SU-DHL-6 (cell line): ENCODE measurements around the gene ZBTB7B.

ENCODE experiments used
- H2AFZ ChIP-seq: fragments of 200-600 bp; sonication (generic); 2 replicates; pipeline ENCODE4 v1.6.1; 2014; ENCODE audit warnings: low read depth, mild to moderate bottlenecking, moderate library complexity, mixed read lengths, antibody characterized with exemption, low read length; ENCODE audit not compliant: severe bottlenecking
- H3F3A ChIP-seq: fragments of 200-600 bp; shearing (Covaris generic); 2 replicates; pipeline ENCODE4 v1.6.0; 2016; ENCODE audit warnings: antibody characterized with exemption, mild to moderate bottlenecking; ENCODE audit not compliant: insufficient read depth
- H3K27ac ChIP-seq: fragments of 200-600 bp; sonication (generic); 2 replicates; pipeline ENCODE4 v1.5.1; 2016; ENCODE audit warnings: low read depth, mild to moderate bottlenecking, low read length, moderate library complexity, mixed read lengths
- H3K27me3 ChIP-seq: fragments of 200-600 bp; sonication (generic), shearing (Covaris generic); 2 replicates; pipeline ENCODE4 v1.6.0; 2014; ENCODE audit warnings: mild to moderate bottlenecking, low read length
- H3K36me3 ChIP-seq: fragments of 200-600 bp; sonication (generic); 2 replicates; pipeline ENCODE4 v1.6.1; 2014; ENCODE audit warnings: mild to moderate bottlenecking, low read length, mixed read lengths
- H3K4me2 ChIP-seq: fragments of 300-600, 200-600 bp; shearing (Covaris generic), sonication (generic); 2 replicates; pipeline ENCODE4 v1.6.0; 2014; ENCODE audit warnings: low read length, low read depth, mild to moderate bottlenecking; ENCODE audit not compliant: poor library complexity, severe bottlenecking
- H3K4me3 ChIP-seq: fragments of 200-600 bp; sonication (generic); 2 replicates; pipeline ENCODE4 v1.5.1; 2014; ENCODE audit warnings: antibody characterized with exemption, low read length, mild to moderate bottlenecking, mixed read lengths; ENCODE audit not compliant: insufficient read depth, poor library complexity, severe bottlenecking
- H3K79me2 ChIP-seq: fragments of 200-600 bp; sonication (generic); 2 replicates; pipeline ENCODE4 v1.6.1; 2014; ENCODE audit warnings: mild to moderate bottlenecking, low read length, moderate library complexity; ENCODE audit not compliant: insufficient read depth
- H3K9ac ChIP-seq: fragments of 200-600 bp; sonication (generic); 2 replicates; pipeline ENCODE4 v1.7.0; 2014; ENCODE audit warnings: mild to moderate bottlenecking, low read length
- H3K9me2 ChIP-seq: fragments of 200-600 bp; sonication (generic); replicated peaks from 2 replicates; pipeline ENCODE4 v1.6.1; 2014; ENCODE audit warnings: low read length; ENCODE audit not compliant: insufficient read depth
- H3K9me3 ChIP-seq: fragments of 200-600 bp; sonication (generic); 2 replicates; pipeline ENCODE4 v1.6.1; 2014; ENCODE audit warnings: low read length, mixed read lengths; ENCODE audit not compliant: insufficient read depth
- H4K20me1 ChIP-seq: fragments of 200-600 bp; sonication (generic); 2 replicates; pipeline ENCODE4 v1.6.1; 2014; ENCODE audit warnings: low read depth, mild to moderate bottlenecking, antibody characterized with exemption, low read length, moderate library complexity, mixed read lengths
- EZH2phosphoT487 ChIP-seq: fragments of 200-600 bp; sonication (generic), shearing (Covaris generic); conservative IDR thresholded peaks from 2 replicates; pipeline ENCODE4 v1.6.1; 2018; ENCODE audit warnings: mild to moderate bottlenecking, antibody characterized with exemption, low read length, moderate library complexity, mixed read lengths
- TF ChIP-seq, protein P1 (sequence below): fragments of 200-600 bp; sonication (generic); IDR thresholded peaks from one replicate; pipeline ENCODE4 v1.5.1; 2017; ENCODE audit warnings: antibody characterized with exemption, mild to moderate bottlenecking, low read length, moderate library complexity; ENCODE audit not compliant: insufficient read depth, poor library complexity, severe bottlenecking

Gene ZBTB7B

DNA sequence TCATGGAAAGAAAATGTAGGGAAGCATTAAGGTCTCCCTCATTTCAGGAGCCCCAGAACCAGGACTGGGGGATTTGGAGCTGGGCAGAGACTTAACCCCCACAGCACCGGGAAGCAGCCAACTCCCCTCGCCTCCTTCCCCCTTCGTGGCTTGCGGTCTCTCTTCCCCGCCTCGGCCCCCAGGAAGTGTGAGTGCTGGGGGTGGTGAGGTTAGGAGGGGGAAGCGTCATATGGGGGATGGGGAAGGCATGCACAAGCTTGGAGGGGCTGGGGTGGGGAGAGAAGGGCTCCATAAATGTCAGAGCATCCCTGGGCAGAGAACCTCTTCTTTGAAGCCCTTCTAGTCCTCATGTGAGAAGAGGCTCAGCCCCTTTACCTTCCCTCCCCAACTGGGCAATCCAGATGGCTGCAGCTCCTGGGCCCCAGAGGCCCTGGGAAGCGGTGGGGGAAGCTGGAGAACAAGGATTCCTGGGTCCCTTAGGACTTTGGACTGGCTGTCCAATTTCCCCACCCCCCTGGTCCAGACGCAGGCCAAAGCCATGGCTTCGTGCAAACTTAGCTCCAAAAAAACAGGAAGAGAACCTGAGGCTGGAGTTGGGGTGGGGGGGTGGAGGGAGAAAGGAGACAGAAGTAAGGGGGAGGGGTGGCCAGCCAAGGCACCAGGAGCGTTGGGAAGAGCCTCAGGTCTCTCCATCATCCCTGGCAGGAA lies 7.8 kb downstream of the ZBTB7B start:
- no peak overlapping the region for H3K27ac ChIP-seq
- no peak overlapping the region for H2AFZ ChIP-seq
- no peak overlapping the region for H3K4me3 ChIP-seq
- no peak overlapping the region for H3K4me2 ChIP-seq
- no peaks in the 10 kb centered on the region for H3F3A ChIP-seq
- H3K27me3 ChIP-seq, result no peaks in the 10 kb centered on the region
- no peaks in the 10 kb centered on the region for H4K20me1 ChIP-seq
- no peak for TF ChIP-seq EZH2phosphoT487
- TF ChIP-seq, protein P1, sequence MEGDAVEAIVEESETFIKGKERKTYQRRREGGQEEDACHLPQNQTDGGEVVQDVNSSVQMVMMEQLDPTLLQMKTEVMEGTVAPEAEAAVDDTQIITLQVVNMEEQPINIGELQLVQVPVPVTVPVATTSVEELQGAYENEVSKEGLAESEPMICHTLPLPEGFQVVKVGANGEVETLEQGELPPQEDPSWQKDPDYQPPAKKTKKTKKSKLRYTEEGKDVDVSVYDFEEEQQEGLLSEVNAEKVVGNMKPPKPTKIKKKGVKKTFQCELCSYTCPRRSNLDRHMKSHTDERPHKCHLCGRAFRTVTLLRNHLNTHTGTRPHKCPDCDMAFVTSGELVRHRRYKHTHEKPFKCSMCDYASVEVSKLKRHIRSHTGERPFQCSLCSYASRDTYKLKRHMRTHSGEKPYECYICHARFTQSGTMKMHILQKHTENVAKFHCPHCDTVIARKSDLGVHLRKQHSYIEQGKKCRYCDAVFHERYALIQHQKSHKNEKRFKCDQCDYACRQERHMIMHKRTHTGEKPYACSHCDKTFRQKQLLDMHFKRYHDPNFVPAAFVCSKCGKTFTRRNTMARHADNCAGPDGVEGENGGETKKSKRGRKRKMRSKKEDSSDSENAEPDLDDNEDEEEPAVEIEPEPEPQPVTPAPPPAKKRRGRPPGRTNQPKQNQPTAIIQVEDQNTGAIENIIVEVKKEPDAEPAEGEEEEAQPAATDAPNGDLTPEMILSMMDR, result no peak
- H3K79me2 ChIP-seq, result no peaks in the 10 kb centered on the region
- no peaks in the 10 kb centered on the region for H3K9me3 ChIP-seq
- H3K9ac ChIP-seq, result no peak overlapping the region
- no peaks in the 10 kb centered on the region for H3K9me2 ChIP-seq
- no peaks in the 10 kb centered on the region for H3K36me3 ChIP-seq

DNA sequence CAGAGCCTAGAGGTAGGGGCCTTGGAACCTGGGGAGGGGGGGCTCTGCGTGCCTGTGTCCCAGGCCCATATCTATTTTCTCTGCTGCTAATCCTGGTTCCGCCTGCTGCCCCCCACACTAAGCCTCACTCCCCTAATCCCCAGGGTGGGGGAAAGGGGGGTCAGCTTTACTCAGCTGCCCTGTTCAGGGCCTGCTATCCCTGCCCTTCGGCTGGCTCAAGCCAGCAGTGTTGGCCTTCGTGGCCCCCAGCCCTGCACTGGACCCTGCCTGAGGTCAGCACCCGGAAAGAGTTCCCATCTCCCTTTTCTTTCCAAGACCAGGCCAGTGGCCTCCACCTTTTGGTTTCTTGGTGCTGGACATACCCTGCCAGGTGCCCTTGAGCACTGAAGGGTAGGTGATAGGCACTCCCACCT lies 8.4 kb downstream of the ZBTB7B start:
- no peak overlapping the region for H3K4me2 ChIP-seq
- H2AFZ ChIP-seq, result no peak overlapping the region
- no peaks in the 10 kb centered on the region for H3K36me3 ChIP-seq
- no peak overlapping the region for H3K27ac ChIP-seq
- H3K9me3 ChIP-seq, result no peaks in the 10 kb centered on the region
- H3K79me2 ChIP-seq, result no peaks in the 10 kb centered on the region
- no peaks in the 10 kb centered on the region for H3K9me2 ChIP-seq
- H3F3A ChIP-seq, result no peaks in the 10 kb centered on the region
- no peaks in the 10 kb centered on the region for H4K20me1 ChIP-seq
- H3K27me3 ChIP-seq, result no peaks in the 10 kb centered on the region
- TF ChIP-seq, protein P1, result no peak
- no peak for TF ChIP-seq EZH2phosphoT487
- no peak overlapping the region for H3K4me3 ChIP-seq
- no peak overlapping the region for H3K9ac ChIP-seq

DNA sequence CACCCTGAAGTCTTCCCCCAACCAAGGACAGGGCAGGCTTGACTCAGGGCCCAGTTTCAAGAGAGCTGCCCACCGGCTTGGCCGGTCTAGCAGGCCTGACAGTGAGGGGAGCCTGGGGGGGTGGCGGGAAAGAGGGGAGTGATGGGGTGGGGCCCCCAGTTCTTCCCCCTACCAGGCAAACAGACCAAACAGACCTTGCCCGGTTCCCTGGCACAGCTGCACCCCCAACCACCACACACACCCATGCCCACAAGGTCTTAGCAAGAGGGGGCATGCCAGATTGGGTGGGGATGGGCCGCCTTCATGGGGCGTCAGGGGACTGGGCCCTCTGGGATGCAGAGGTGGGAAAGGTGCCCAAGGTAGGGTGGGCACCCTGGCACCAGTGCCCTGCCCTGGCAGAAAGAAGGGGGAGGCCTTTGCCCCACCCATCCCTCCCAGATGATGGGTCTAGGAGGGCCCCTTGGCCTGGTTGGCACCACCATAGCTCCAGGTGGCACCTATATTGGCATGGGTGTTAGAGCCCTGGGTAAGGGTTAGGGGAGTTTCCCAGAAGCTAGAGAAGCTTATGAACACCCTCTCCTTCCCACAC lies 8.9 kb downstream of the ZBTB7B start:
- Histone ChIP-seq H3F3A (peaks cover 2% of the 10 kb centered on the region; the same call in 1 of the 2 replicates), H3K27me3 (no peaks in the 10 kb centered on the region), H3K9me3 (no peaks in the 10 kb centered on the region), H3K4me3 (no peak overlapping the region), H2AFZ (no peak overlapping the region), H3K9ac (no peak overlapping the region), H3K79me2 (no peaks in the 10 kb centered on the region), H3K9me2 (no peaks in the 10 kb centered on the region), H4K20me1 (no peaks in the 10 kb centered on the region), H3K27ac (no peak overlapping the region), H3K36me3 (no peaks in the 10 kb centered on the region), H3K4me2 (no peak overlapping the region)
- TF ChIP-seq EZH2phosphoT487, result no peak
- TF ChIP-seq, protein P1, result no peak
